HCT116 (cell line): ENCODE data around the gene ALDOC. TPM values are rescaled to one million over a fixed set of nuclear protein-coding genes. Genes with fewer than 3 reads are reported as not detected.
A peak's percentile ranks its signal among the peaks of the same experiment; 100 is the strongest.

Source experiments
- ATAC-seq: fragments of 200-7000 bp; cut with Tn5 transposase; 2 replicates; pipeline ENCODE4 v1.9.1; 2020; ENCODE audit warnings: mild to moderate bottlenecking, moderate library complexity
- BruUV-seq: library from RNA; stranded (reverse); fragments of 400-500 nt; replicated peaks from 2 replicates; lab custom pipeline; 2021; lab: Mats Ljungman, UMichigan
- CTCF ChIA-PET: fragments of 300-600 bp; sonication (Branson Sonifier 250); formaldehyde crosslinking; loops from one replicate; lab custom pipeline; 2021; ENCODE audit warnings: antibody characterized with exemption; lab: Charles Lee
- POLR2A ChIA-PET: fragments of 300-600, 350-600 bp; sonication (Branson Sonifier 250); formaldehyde crosslinking; loops from one replicate; lab custom pipeline; 2021; ENCODE audit warnings: antibody characterized with exemption; lab: Charles Lee
- RAD21 ChIA-PET, 2 experiments: fragments of 300-600 bp; sonication (Branson Sonifier 250); formaldehyde crosslinking; loops; one replicate each; lab custom pipeline; 2023; ENCODE audit warnings: low total read pairs in 2 of 2; ENCODE audit not compliant: uncharacterized antibody in 2 of 2, unreplicated experiment in 2 of 2, low non-redundant PET in 1 of 2; lab: Charles Lee
- DNase-seq: peaks from one replicate; pipeline ENCODE4 v3.0.0-alpha.2; 2010; ENCODE audit warnings: low read depth, low spot score
- H2AFZ ChIP-seq: fragments of 200-600 bp; shearing (Covaris generic), sonication (generic); 2 replicates; pipeline ENCODE4 v1.6.1; 2017; ENCODE audit warnings: low read depth, mixed run types, mixed read lengths, antibody characterized with exemption, low read length; ENCODE audit not compliant: poor library complexity, severe bottlenecking
- H3K27ac ChIP-seq: 2 replicates; pipeline ENCODE4 v1.5.1; 2012; ENCODE audit warnings: low read depth, low read length
- H3K27me3 ChIP-seq: fragments of 200-600 bp; sonication (generic); 2 replicates; pipeline ENCODE4 v1.6.1; 2016; ENCODE audit warnings: mixed run types, low read length, mixed read lengths; ENCODE audit not compliant: insufficient read depth
- H3K36me3 ChIP-seq, 2 experiments: fragments of 200-500 bp in 1 of 2; fragments of 200-600 bp in 1 of 2; sonication (Bioruptor generic) in 1 of 2; sonication (generic) in 1 of 2; 2 replicates each; pipeline versions ENCODE4 v1.5.1 to v1.6.1; 2014 to 2016; ENCODE audit warnings: low read length in 2 of 2, inconsistent platforms in 1 of 2, mixed read lengths in 1 of 2, mixed run types in 1 of 2; ENCODE audit not compliant: insufficient read depth in 2 of 2, control insufficient read depth in 1 of 2
- H3K4me1 ChIP-seq, 2 experiments: fragments of 200-600 bp in 1 of 2; sonication (generic) in 1 of 2; 2 replicates each; pipeline versions ENCODE4 v1.5.1 to v1.6.1; 2012 to 2017; ENCODE audit warnings: low read length in 2 of 2, inconsistent platforms in 1 of 2, mild to moderate bottlenecking in 1 of 2, mixed read lengths in 1 of 2, mixed run types in 1 of 2, moderate library complexity in 1 of 2; ENCODE audit not compliant: insufficient read depth in 2 of 2, control insufficient read depth in 1 of 2
- H3K4me2 ChIP-seq: fragments of 200-600 bp; sonication (generic); 2 replicates; pipeline ENCODE4 v1.6.1; 2017; ENCODE audit warnings: mixed run types, low read length, mixed read lengths
- H3K4me3 ChIP-seq, 2 experiments: fragments of 200-600 bp in 1 of 2; sonication (generic) in 1 of 2; replicated peaks in 1 of 2; 2 replicates each; pipeline ENCODE4 v1.5.1; 2011 to 2016; ENCODE audit warnings: low read length in 2 of 2, control low read depth in 1 of 2, low read depth in 1 of 2, mild to moderate bottlenecking in 1 of 2, mixed read lengths in 1 of 2, mixed run types in 1 of 2
- H3K79me2 ChIP-seq: fragments of 200-600 bp; sonication (generic); 2 replicates; pipeline ENCODE4 v1.6.1; 2017; ENCODE audit warnings: mild to moderate bottlenecking, mixed run types, low read length, moderate library complexity, mixed read lengths; ENCODE audit not compliant: insufficient read depth
- H3K9ac ChIP-seq: fragments of 200-600 bp; sonication (generic); 2 replicates; pipeline ENCODE4 v1.6.1; 2016; ENCODE audit warnings: low read length, mixed read lengths
- H3K9me2 ChIP-seq: fragments of 200-600 bp; sonication (generic), shearing (Covaris generic); 2 replicates; pipeline ENCODE4 v1.6.1; 2017; ENCODE audit warnings: mixed run types, mild to moderate bottlenecking, moderate library complexity; ENCODE audit not compliant: insufficient read depth
- H3K9me3 ChIP-seq, 2 experiments: fragments of 200-500 bp in 1 of 2; fragments of 200-600 bp in 1 of 2; sonication (Bioruptor generic) in 1 of 2; sonication (generic) in 1 of 2; 2 replicates each; pipeline ENCODE4 v1.6.1; 2014 to 2017; ENCODE audit warnings: low read length in 2 of 2, mixed read lengths in 2 of 2, inconsistent platforms in 1 of 2, low read depth in 1 of 2, mild to moderate bottlenecking in 1 of 2, mixed run types in 1 of 2, moderate library complexity in 1 of 2; ENCODE audit not compliant: control insufficient read depth in 1 of 2, insufficient read depth in 1 of 2
- H4K20me1 ChIP-seq: fragments of 200-600 bp; sonication (generic), shearing (Covaris generic); 2 replicates; pipeline ENCODE4 v1.6.1; 2017; ENCODE audit warnings: mixed run types, mild to moderate bottlenecking, moderate library complexity; ENCODE audit not compliant: insufficient read depth
- CTCF ChIP-seq, 3 experiments: fragments of 200-600 bp in 1 of 3; sonication (generic) in 1 of 3; IDR thresholded peaks in 2 of 3; conservative IDR thresholded peaks in 1 of 3; 2 replicates each; pipeline ENCODE4 v1.5.1; 2012 to 2017; ENCODE audit warnings: low read depth in 2 of 3, low read length in 2 of 3, antibody characterized with exemption in 1 of 3, borderline replicate concordance in 1 of 3, control low read depth in 1 of 3, mild to moderate bottlenecking in 1 of 3, mixed read lengths in 1 of 3, mixed run types in 1 of 3, moderate library complexity in 1 of 3; ENCODE audit not compliant: insufficient read depth in 1 of 3
- EZH2phosphoT487 ChIP-seq: fragments of 200-600 bp; IDR thresholded peaks from 2 replicates; pipeline ENCODE4 v1.6.1; 2018; ENCODE audit warnings: antibody characterized with exemption, borderline replicate concordance
- FOSL1 ChIP-seq: IDR thresholded peaks from 2 replicates; pipeline ENCODE4 v1.6.1; 2012; ENCODE audit warnings: low read depth
- JUND ChIP-seq: IDR thresholded peaks from 2 replicates; pipeline ENCODE4 v1.6.1; 2012
- MAX ChIP-seq: IDR thresholded peaks from 2 replicates; pipeline ENCODE4 v1.6.1; 2012
- REST ChIP-seq: IDR thresholded peaks from 2 replicates; pipeline ENCODE4 v1.6.1; 2012; ENCODE audit warnings: low read depth
- TCF7L2 ChIP-seq: IDR thresholded peaks from 2 replicates; pipeline ENCODE4 v1.7.0; 2011; ENCODE audit warnings: borderline replicate concordance, inconsistent platforms; ENCODE audit not compliant: insufficient read depth, insufficient read length; ENCODE audit errors: extremely low read depth
- YY1 ChIP-seq: IDR thresholded peaks from 2 replicates; pipeline ENCODE4 v1.6.1; 2011; ENCODE audit warnings: low read length, low read depth, moderate library complexity, mild to moderate bottlenecking; ENCODE audit not compliant: insufficient replicate concordance; ENCODE audit errors: extremely low read depth
- ZNF274 ChIP-seq: fragments of 200-500 bp; sonication (Bioruptor generic); IDR thresholded peaks from 2 replicates; pipeline ENCODE4 v1.6.1; 2014; ENCODE audit warnings: mild to moderate bottlenecking, low read depth, low read length, inconsistent platforms
- intact Hi-C: fragments of 100-400 bp; cut with micrococcal nuclease; formaldehyde crosslinking; loops from 2 replicates; pipeline ENCODE4 v1.10.0; 2022
- total RNA-seq: library from RNA; stranded (reverse); gene quantifications from one replicate; pipeline ENCODE4 v1.2.1, GENCODE V29; 2021; ENCODE audit not compliant: unreplicated experiment

The ALDOC gene
- total RNA-seq, 1 experiment from 2014 or later, result 82.8 TPM

- no peak for DNase-seq
- H3K27ac ChIP-seq, result no peak overlapping the region
- no peaks in the 10 kb centered on the region for H4K20me1 ChIP-seq
- no peaks in the 10 kb centered on the region for H3K9me2 ChIP-seq
- POLR2A ChIA-PET, result no interaction called here
- no peak overlapping the region for H3K9ac ChIP-seq
- peak overlapping the region; percentile 20 for H3K4me2 ChIP-seq
- no TSS peak for BruUV-seq
- TF ChIP-seq JUND, result no peak
- no peak for TF ChIP-seq EZH2phosphoT487
- TF ChIP-seq FOSL1, result no peak
- no peaks in the 10 kb centered on the region for H3K9me3 ChIP-seq
- RAD21 ChIA-PET, result no interaction called here
- no peak overlapping the region for H3K4me3 ChIP-seq
- H3K79me2 ChIP-seq, result peaks cover 12% of the 10 kb centered on the region; the same call in 1 of the 2 replicates
- intact Hi-C loops, result no loop called here
- peak; percentile 84 for ATAC-seq
- CTCF ChIA-PET, result no interaction called here
- H2AFZ ChIP-seq, result no peak overlapping the region
- H3K4me1 ChIP-seq, result peaks cover 6 to 11% of the 10 kb centered on the region in 2 experiments; a peak in 3 of 4 replicates
- no peaks in the 10 kb centered on the region for H3K27me3 ChIP-seq
- peaks cover 11 to 17% of the 10 kb centered on the region in 2 experiments; a peak in 3 of 4 replicates for H3K36me3 ChIP-seq
Observed at GRCh38 chr17:28563475-28563874, 13.2 kb downstream of the ALDOC start.

- H3K9ac ChIP-seq, result no peak overlapping the region
- peaks cover 16% of the 10 kb centered on the region; the same call in 1 of the 2 replicates for H3K79me2 ChIP-seq
- POLR2A ChIA-PET, result no interaction called here
- DNase-seq (no peak), ATAC-seq (no peak)
- H3K9me2 ChIP-seq, result no peaks in the 10 kb centered on the region
- H3K27ac ChIP-seq, result no peak overlapping the region
- intact Hi-C loops, result no loop called here
- H2AFZ ChIP-seq, result no peak overlapping the region
- no TSS peak for BruUV-seq
- no peaks in the 10 kb centered on the region for H3K27me3 ChIP-seq
- no peaks in the 10 kb centered on the region for H4K20me1 ChIP-seq
- TF ChIP-seq CTCF (IDR thresholded peaks at IDR 0.05 in 2 of 3, conservative IDR thresholded peaks at IDR 0.05 in 1 of 3; ENCODE audit: borderline replicate concordance in 1 of 3, insufficient read depth in 1 of 3, low read depth in 2 of 3, low read length in 2 of 3) (no peak), ZNF274 (no peak), REST (no peak), TCF7L2 (no peak), MAX (no peak), YY1 (no peak)
- TF ChIP-seq, all 23 proteins: peak for 0
- no peak overlapping the region for H3K4me2 ChIP-seq
- H3K4me3 ChIP-seq, result no peak overlapping the region
- H3K4me1 ChIP-seq, result peaks cover 2 to 14% of the 10 kb centered on the region in 2 experiments; a peak in 3 of 4 replicates
- no peaks in the 10 kb centered on the region for H3K9me3 ChIP-seq
- peaks cover 15 to 22% of the 10 kb centered on the region in 2 experiments; a peak in 2 of 4 replicates for H3K36me3 ChIP-seq
- CTCF ChIA-PET, result no interaction called here
- RAD21 ChIA-PET, result no interaction called here
Observed at GRCh38 chr17:28555022-28555421, 21.7 kb downstream of the ALDOC start.
